Measurements from ENCODE around the gene OTOL1. TPM values are rescaled to one million over a fixed set of nuclear protein-coding genes. Genes with fewer than 3 reads are reported as not detected.

The OTOL1 gene
- total RNA-seq (not detected), polyA plus RNA-seq (not detected)

GRCh38 chr3:161496508-161496907 lies at the start of gene OTOL1:
OTOL1 (plus strand) TSS chr3:161496808; CDS start chr3:161496808, 0 bp downstream.
- Histone ChIP-seq H3K4me1 (no peaks in the 10 kb centered on the region), H3K27ac (no peak within 1 kb of the TSS), H3K4me3 (no peak within 1 kb of the TSS), H3K27me3 (no peaks in the 10 kb centered on the region), H3K36me3 (no peaks in the 10 kb centered on the region), H3K9me3 (no peaks in the 10 kb centered on the region)
- no peak for ATAC-seq
- no peak for DNase-seq
- intact Hi-C loops (cut with DNase I), result no loop called here
- TF ChIP-seq, protein P1, sequence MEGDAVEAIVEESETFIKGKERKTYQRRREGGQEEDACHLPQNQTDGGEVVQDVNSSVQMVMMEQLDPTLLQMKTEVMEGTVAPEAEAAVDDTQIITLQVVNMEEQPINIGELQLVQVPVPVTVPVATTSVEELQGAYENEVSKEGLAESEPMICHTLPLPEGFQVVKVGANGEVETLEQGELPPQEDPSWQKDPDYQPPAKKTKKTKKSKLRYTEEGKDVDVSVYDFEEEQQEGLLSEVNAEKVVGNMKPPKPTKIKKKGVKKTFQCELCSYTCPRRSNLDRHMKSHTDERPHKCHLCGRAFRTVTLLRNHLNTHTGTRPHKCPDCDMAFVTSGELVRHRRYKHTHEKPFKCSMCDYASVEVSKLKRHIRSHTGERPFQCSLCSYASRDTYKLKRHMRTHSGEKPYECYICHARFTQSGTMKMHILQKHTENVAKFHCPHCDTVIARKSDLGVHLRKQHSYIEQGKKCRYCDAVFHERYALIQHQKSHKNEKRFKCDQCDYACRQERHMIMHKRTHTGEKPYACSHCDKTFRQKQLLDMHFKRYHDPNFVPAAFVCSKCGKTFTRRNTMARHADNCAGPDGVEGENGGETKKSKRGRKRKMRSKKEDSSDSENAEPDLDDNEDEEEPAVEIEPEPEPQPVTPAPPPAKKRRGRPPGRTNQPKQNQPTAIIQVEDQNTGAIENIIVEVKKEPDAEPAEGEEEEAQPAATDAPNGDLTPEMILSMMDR (IDR thresholded peaks at IDR 0.05), result no peak
- WGBS, 2 donors, result 39 to 49% methylated on average over 1 of the region's 1 CpG
- no peak for FAIRE-seq

- 45 to 51% methylated on average over 2 of the region's 2 CpGs for WGBS, 2 donors
- intact Hi-C loops (cut with DNase I), result no loop called here
- FAIRE-seq (no peak), DNase-seq (no peak), ATAC-seq (no peak)
- no peak overlapping the region for H3K27ac ChIP-seq
- TF ChIP-seq, protein P1 (IDR thresholded peaks at IDR 0.05), result no peak
- H3K36me3 ChIP-seq, result no peaks in the 10 kb centered on the region
- no peaks in the 10 kb centered on the region for H3K9me3 ChIP-seq
- no peaks in the 10 kb centered on the region for H3K4me1 ChIP-seq
- H3K4me3 ChIP-seq, result no peak overlapping the region
- no peaks in the 10 kb centered on the region for H3K27me3 ChIP-seq
These were observed 46.8 kb upstream of the OTOL1 start for GRCh38 chr3:161449785-161450184.

- DNase-seq (no peak), FAIRE-seq (no peak), ATAC-seq (no peak)
- H3K4me1 ChIP-seq, result no peaks in the 10 kb centered on the region
- no peaks in the 10 kb centered on the region for H3K36me3 ChIP-seq
- H3K27ac ChIP-seq, result no peak overlapping the region
- H3K4me3 ChIP-seq, result no peak overlapping the region
- intact Hi-C loops (cut with DNase I), result no loop called here
- TF ChIP-seq, protein P1 (IDR thresholded peaks at IDR 0.05), result no peak
- H3K27me3 ChIP-seq, result no peaks in the 10 kb centered on the region
- no peaks in the 10 kb centered on the region for H3K9me3 ChIP-seq
- WGBS, 2 donors, result 70 to 77% methylated on average over 2 of the region's 2 CpGs
These were observed 44.4 kb upstream of the OTOL1 start for GRCh38 chr3:161452179-161452578.

- H3K36me3 ChIP-seq, result no peaks in the 10 kb centered on the region
- no peaks in the 10 kb centered on the region for H3K4me1 ChIP-seq
- H3K9me3 ChIP-seq, result no peaks in the 10 kb centered on the region
- ATAC-seq (no peak), FAIRE-seq (no peak), DNase-seq (no peak)
- H3K27me3 ChIP-seq, result no peaks in the 10 kb centered on the region
- no peak overlapping the region for H3K4me3 ChIP-seq
- no peak overlapping the region for H3K27ac ChIP-seq
- 44 to 53% methylated on average over 2 of the region's 2 CpGs for WGBS, 2 donors
- intact Hi-C loops (cut with DNase I), result no loop called here
- TF ChIP-seq, protein P1 (IDR thresholded peaks at IDR 0.05), result no peak
These were observed 42.0 kb upstream of the OTOL1 start for GRCh38 chr3:161454615-161455014.

DNA sequence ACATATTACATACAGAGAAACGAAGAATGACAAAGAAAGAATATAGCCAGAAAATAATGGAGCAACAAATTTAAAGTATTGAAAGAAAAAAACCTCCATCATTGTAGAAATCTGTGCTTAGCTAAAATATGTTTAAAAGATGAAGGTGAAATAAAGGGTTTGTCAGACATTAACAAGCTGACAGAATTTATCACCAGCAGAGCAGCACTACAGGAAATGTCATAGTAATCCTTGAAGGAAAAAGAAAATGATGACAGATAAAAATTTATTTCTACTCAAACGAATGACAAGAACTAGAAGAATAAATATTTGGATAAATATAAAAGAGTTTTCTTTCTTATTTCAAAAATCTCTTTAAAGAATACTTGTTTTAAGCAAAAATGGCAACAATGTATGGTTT lies 40.6 kb upstream of the OTOL1 start:
- FAIRE-seq (no peak), DNase-seq (no peak), ATAC-seq (no peak)
- Histone ChIP-seq H3K36me3 (no peaks in the 10 kb centered on the region), H3K27ac (no peak overlapping the region), H3K4me1 (no peaks in the 10 kb centered on the region), H3K9me3 (no peaks in the 10 kb centered on the region), H3K4me3 (no peak overlapping the region), H3K27me3 (no peaks in the 10 kb centered on the region)
- WGBS, 2 donors, result 41 to 61% methylated on average over 2 of the region's 2 CpGs
- TF ChIP-seq, protein P1 (IDR thresholded peaks at IDR 0.05), result no peak
- intact Hi-C loops (cut with DNase I), result no loop called here

Data from pancreas (tissue), 10 donors.